HEK293 (cell line): ENCODE measurements around the gene ASXL1.

Experiments used
- CTCF ChIP-seq: fragments of 450-650 bp; formaldehyde crosslinking; IDR thresholded peaks from 2 replicates; pipeline ENCODE4 v1.5.1; 2016; ENCODE audit warnings: missing biosample characterization, missing genetic modification characterization
- OVOL3 ChIP-seq: fragments of 450-650 bp; formaldehyde crosslinking; IDR thresholded peaks from 2 replicates; pipeline ENCODE4 v1.5.1; 2016; ENCODE audit warnings: missing biosample characterization, missing genetic modification characterization
- SP2 ChIP-seq: fragments of 450-650 bp; formaldehyde crosslinking; IDR thresholded peaks from 2 replicates; pipeline ENCODE4 v1.5.1; 2016; ENCODE audit warnings: missing biosample characterization, missing genetic modification characterization
- YY1 ChIP-seq: fragments of 450-650 bp; formaldehyde crosslinking; IDR thresholded peaks from 2 replicates; pipeline ENCODE4 v1.5.1; 2018; ENCODE audit warnings: missing biosample characterization, missing genetic modification characterization
- ZEB2 ChIP-seq: fragments of 450-650 bp; formaldehyde crosslinking; IDR thresholded peaks from 2 replicates; pipeline ENCODE4 v1.5.1; 2016; ENCODE audit warnings: missing biosample characterization, missing genetic modification characterization
- ZNF10 ChIP-seq: fragments of 450-650 bp; formaldehyde crosslinking; IDR thresholded peaks from 2 replicates; pipeline ENCODE4 v1.5.1; 2017; ENCODE audit warnings: missing biosample characterization, missing genetic modification characterization
- ZNF426 ChIP-seq: fragments of 450-650 bp; formaldehyde crosslinking; IDR thresholded peaks from 2 replicates; pipeline ENCODE4 v1.5.1; 2017; ENCODE audit warnings: missing biosample characterization, missing genetic modification characterization, mild to moderate bottlenecking, inconsistent platforms, moderate library complexity
- ZNF747 ChIP-seq: fragments of 450-650 bp; formaldehyde crosslinking; IDR thresholded peaks from 2 replicates; pipeline ENCODE4 v1.5.1; 2016; ENCODE audit warnings: missing biosample characterization, missing genetic modification characterization

GRCh38 chr20:32336918-32337347 lies 21.2 kb upstream of the ASXL1 start:
- TF ChIP-seq CTCF (tag by site-specific recombination) (peak; percentile 22; the same call in 1 of the 2 replicates), ZEB2 (no peak), ZNF426 (no peak), OVOL3 (tag by site-specific recombination) (no peak), ZNF747 (tag by site-specific recombination) (no peak), YY1 (no peak), ZNF10 (tag by site-specific recombination) (no peak), SP2 (tag by site-specific recombination) (no peak)
